AG04449 (cell line): ENCODE results near the gene LIMD2.

Experiments used
- CTCF ChIA-PET: fragments of 350-600 bp; formaldehyde crosslinking; extraction: SDS; loops from one replicate; lab custom pipeline; 2021; ENCODE audit warnings: antibody characterized with exemption; lab: Yijun Ruan, JAX
- POLR2A ChIA-PET: fragments of 400-600, 350-600 bp; formaldehyde crosslinking; extraction: SDS; loops from one replicate; lab custom pipeline; 2020; ENCODE audit warnings: antibody characterized with exemption, inconsistent platforms; lab: Yijun Ruan, JAX
- DNase-seq: peaks from one replicate; pipeline ENCODE4 v3.0.0-alpha.2; 2010; ENCODE audit warnings: low read depth, low spot score
- H3K4me3 ChIP-seq: 2 replicates; pipeline ENCODE4 v1.5.1; 2011; ENCODE audit warnings: low read depth, mild to moderate bottlenecking, control low read depth, low read length
- CTCF ChIP-seq: IDR thresholded peaks from one replicate; pipeline ENCODE4 v1.5.1; 2011; ENCODE audit warnings: mild to moderate bottlenecking, moderate library complexity, low read length, control low read depth, inconsistent platforms; ENCODE audit not compliant: insufficient read depth; ENCODE audit errors: missing control alignments

The LIMD2 gene

GRCh38 chr17:63672856-63673255 is 27.1 kb downstream of the LIMD2 start:
- DNase-seq: no peak

GRCh38 chr17:63665527-63666214 is 34.3 kb downstream of the LIMD2 start:
- no peak overlapping the region for H3K4me3 ChIP-seq
- ChIA-PET POLR2A (no interaction called here), CTCF (interaction anchor here (1.2 to 2.7 kb wide), 3 partner anchors 10 to 33 kb away, joined by 3 to 10 read pairs (median 4); no protein-coding TSS in a partner anchor)
- DNase-seq: no peak
- no peak for TF ChIP-seq CTCF

More at GRCh38 chr17:63672856-63673255, 27.1 kb downstream of the LIMD2 start:
- H3K4me3 ChIP-seq: no peak overlapping the region
- TF ChIP-seq CTCF: no peak
- POLR2A ChIA-PET: no interaction called here
- CTCF ChIA-PET: interaction anchor here (0.6 to 2.1 kb wide), 2 partner anchors 9 to 21 kb away, joined by 3 to 6 read pairs; no protein-coding TSS in a partner anchor

- no peak overlapping the region for H3K4me3 ChIP-seq
- ChIA-PET CTCF (no interaction called here), POLR2A (no interaction called here)
- no peak for TF ChIP-seq CTCF
- no peak for DNase-seq
These were observed 40.1 kb downstream of the LIMD2 start for GRCh38 chr17:63659850-63660249.

- POLR2A ChIA-PET: no interaction called here
- no peak for TF ChIP-seq CTCF
- CTCF ChIA-PET: no interaction called here
- H3K4me3 ChIP-seq: no peak overlapping the region
- DNase-seq: no peak
These were observed 41.6 kb downstream of the LIMD2 start for GRCh38 chr17:63658366-63658765.

- DNase-seq: no peak
- no peak for TF ChIP-seq CTCF
- CTCF ChIA-PET: no interaction called here
- H3K4me3 ChIP-seq: no peak overlapping the region
- POLR2A ChIA-PET: no interaction called here
These were observed 42.1 kb downstream of the LIMD2 start for GRCh38 chr17:63657786-63658185.

GRCh38 chr17:63653050-63653449 is 46.9 kb downstream of the LIMD2 start:
- H3K4me3 ChIP-seq: no peak overlapping the region
- no peak for DNase-seq
- TF ChIP-seq CTCF: no peak
- POLR2A ChIA-PET: no interaction called here
- CTCF ChIA-PET: no interaction called here
